Smooth muscle cell (in vitro differentiated cells): ENCODE data around the gene DHRS7B. TPM values are rescaled to one million over a fixed set of nuclear protein-coding genes. Genes with fewer than 3 reads are reported as not detected.
"Not testable (repeated sequence)": the region's sequence is repeated elsewhere in the genome, so short reads cannot be mapped to it uniquely, and the experiment has no call there.

Experiments used
- DNase-seq: peaks from one replicate; lab custom pipeline; 2025; ENCODE audit not compliant: unreplicated experiment; lab: John Stamatoyannopoulos, UW
- H2AFZ ChIP-seq: fragments of 200-600 bp; sonication (generic); 2 replicates; pipeline ENCODE4 v1.6.0; 2016; ENCODE audit warnings: antibody characterized with exemption, low read depth, mild to moderate bottlenecking
- H3F3A ChIP-seq: fragments of 200-600 bp; sonication (generic); 2 replicates; pipeline ENCODE4 v1.6.0; 2017; ENCODE audit warnings: antibody characterized with exemption, low read depth
- H3K27ac ChIP-seq: fragments of 200-600 bp; sonication (generic); 2 replicates; pipeline ENCODE4 v1.5.1; 2016; ENCODE audit warnings: low read depth, mild to moderate bottlenecking
- H3K27me3 ChIP-seq: fragments of 200-600 bp; sonication (generic); 2 replicates; pipeline ENCODE4 v1.6.1; 2016; ENCODE audit warnings: low read depth, mild to moderate bottlenecking
- H3K36me3 ChIP-seq: fragments of 200-600 bp; sonication (generic); 2 replicates; pipeline ENCODE4 v1.5.1; 2016; ENCODE audit warnings: low read depth
- H3K4me1 ChIP-seq: fragments of 200-600 bp; sonication (generic); 2 replicates; pipeline ENCODE4 v1.5.1; 2016; ENCODE audit warnings: low read depth
- H3K4me2 ChIP-seq: fragments of 200-600 bp; sonication (generic); 2 replicates; pipeline ENCODE4 v1.6.0; 2016; ENCODE audit warnings: mild to moderate bottlenecking
- H3K4me3 ChIP-seq: fragments of 200-600 bp; sonication (generic); 2 replicates; pipeline ENCODE4 v1.5.1; 2016; ENCODE audit warnings: mild to moderate bottlenecking
- H3K79me2 ChIP-seq: fragments of 200-600 bp; sonication (generic); 2 replicates; pipeline ENCODE4 v1.6.0; 2016; ENCODE audit warnings: low read depth, mild to moderate bottlenecking
- H3K9ac ChIP-seq: fragments of 200-600 bp; sonication (generic); 2 replicates; pipeline ENCODE4 v1.6.0; 2016; ENCODE audit warnings: low read depth
- H3K9me3 ChIP-seq: fragments of 200-600 bp; sonication (generic); replicated peaks from 2 replicates; pipeline ENCODE4 v1.5.1; 2016; ENCODE audit warnings: low read depth
- H4K20me1 ChIP-seq: fragments of 200-600 bp; sonication (generic); 2 replicates; pipeline ENCODE4 v1.6.0; 2016; ENCODE audit warnings: low read depth
- CTCF ChIP-seq: fragments of 200-600 bp; sonication (generic); IDR thresholded peaks from 2 replicates; pipeline ENCODE4 v1.5.1; 2017; ENCODE audit warnings: borderline replicate concordance, mild to moderate bottlenecking, antibody characterized with exemption; ENCODE audit not compliant: insufficient read depth, poor library complexity, severe bottlenecking
- WGBS: methylation state at CpG from one replicate; pipeline ENCODE4 v1.1.7; 2016; ENCODE audit warnings: low lambda C conversion rate; 5-methylcytosine and 5-hydroxymethylcytosine counted together
- polyA plus RNA-seq: library from polyadenylated mRNA; unstranded; fragments of >200 nt; fragmentation: Nextera tagmentation; extraction: Ambion mirVana; gene quantifications from 2 replicates; pipeline ENCODE4 v1.2.1, GENCODE V29; 2016
- total RNA-seq: library from RNA; depleted of rRNA; stranded (reverse); fragments of >200 nt; gene quantifications from 2 replicates; pipeline ENCODE4 v1.2.3, GENCODE V29; 2014

DHRS7B gene
- total and polyA plus RNA-seq, 2 experiments from 2014 or later: 30.0 to 32.5 TPM

DNA sequence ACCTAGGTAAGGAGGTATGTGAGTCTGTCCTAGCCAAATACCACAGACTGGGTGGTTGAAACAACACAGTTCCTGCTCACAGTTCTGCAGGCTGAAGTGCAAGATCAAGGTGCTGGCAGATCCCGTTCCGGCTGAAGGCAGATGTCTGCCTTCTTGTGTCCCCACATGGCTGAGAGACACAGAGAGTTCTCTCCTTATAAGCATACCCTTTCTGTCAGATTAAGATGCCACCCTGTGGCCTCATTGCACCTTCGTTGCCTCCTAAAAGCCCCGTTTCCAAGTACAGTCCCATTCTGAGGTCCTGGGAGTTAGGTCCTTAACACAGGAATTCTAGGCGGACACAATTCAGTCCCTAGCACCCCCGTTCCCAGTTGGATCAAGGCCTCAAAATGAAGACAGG lies 96.3 kb downstream of the DHRS7B start:
- no peak overlapping the region for H3K9ac ChIP-seq
- no peak overlapping the region for H3K4me2 ChIP-seq
- H3K4me3 ChIP-seq: no peak overlapping the region
- H3K27me3 ChIP-seq: no peaks in the 10 kb centered on the region
- H2AFZ ChIP-seq: no peak overlapping the region
- DNase-seq: no peak
- H3K27ac ChIP-seq: no peak overlapping the region
- no peaks in the 10 kb centered on the region for H3K79me2 ChIP-seq
- no peaks in the 10 kb centered on the region for H4K20me1 ChIP-seq
- no peaks in the 10 kb centered on the region for H3K4me1 ChIP-seq
- 95% methylated on average over 6 of the region's 6 CpGs for WGBS
- no peaks in the 10 kb centered on the region for H3F3A ChIP-seq
- no peaks in the 10 kb centered on the region for H3K36me3 ChIP-seq
- TF ChIP-seq CTCF: no peak
- no peaks in the 10 kb centered on the region for H3K9me3 ChIP-seq

GRCh38 chr17:21227277-21227676 lies 100.5 kb downstream of the DHRS7B start:
- H3K4me1 ChIP-seq, H3K79me2 ChIP-seq, H3K9ac ChIP-seq, H4K20me1 ChIP-seq, H3K4me3 ChIP-seq, H2AFZ ChIP-seq, H3K9me3 ChIP-seq, H3K27ac ChIP-seq, H3K36me3 ChIP-seq, H3K27me3 ChIP-seq, DNase-seq, H3K4me2 ChIP-seq, H3F3A ChIP-seq: not testable (repeated sequence)
- WGBS: 86% methylated on average over 11 of the region's 11 CpGs

- no peak overlapping the region for H3K27ac ChIP-seq
- no peaks in the 10 kb centered on the region for H3F3A ChIP-seq
- no peak for TF ChIP-seq CTCF
- H2AFZ ChIP-seq: no peak overlapping the region
- no peaks in the 10 kb centered on the region for H3K79me2 ChIP-seq
- no peaks in the 10 kb centered on the region for H3K27me3 ChIP-seq
- H3K36me3 ChIP-seq: no peaks in the 10 kb centered on the region
- no peaks in the 10 kb centered on the region for H3K4me1 ChIP-seq
- no peaks in the 10 kb centered on the region for H4K20me1 ChIP-seq
- H3K9me3 ChIP-seq: no peaks in the 10 kb centered on the region
- WGBS: 80% methylated on average over 4 of the region's 4 CpGs
- no peak overlapping the region for H3K4me3 ChIP-seq
- DNase-seq: no peak
- no peak overlapping the region for H3K9ac ChIP-seq
- H3K4me2 ChIP-seq: no peak overlapping the region
Observed at GRCh38 chr17:21228111-21228510, 101.3 kb downstream of the DHRS7B start.

- no peaks in the 10 kb centered on the region for H4K20me1 ChIP-seq
- WGBS: 100% methylated on average over 2 of the region's 2 CpGs
Observed at GRCh38 chr17:21228845-21229244, 102.1 kb downstream of the DHRS7B start.

More at GRCh38 chr17:21228845-21229244, 102.1 kb downstream of the DHRS7B start:
- H3K9me3 ChIP-seq: no peaks in the 10 kb centered on the region
- H2AFZ ChIP-seq: no peak overlapping the region
- H3F3A ChIP-seq: no peaks in the 10 kb centered on the region
- no peaks in the 10 kb centered on the region for H3K79me2 ChIP-seq
- H3K27ac ChIP-seq: no peak overlapping the region
- H3K4me2 ChIP-seq: no peak overlapping the region
- TF ChIP-seq CTCF: no peak
- DNase-seq: no peak
- H3K36me3 ChIP-seq: no peaks in the 10 kb centered on the region
- H3K4me3 ChIP-seq: no peak overlapping the region
- no peak overlapping the region for H3K9ac ChIP-seq
- no peaks in the 10 kb centered on the region for H3K27me3 ChIP-seq
- no peaks in the 10 kb centered on the region for H3K4me1 ChIP-seq
